GM19397 (cell line): ENCODE measurements around the gene ENOPH1.
A peak's percentile ranks its signal among the peaks of the same experiment; 100 is the strongest.
"Not testable (repeated sequence)": the region's sequence is repeated elsewhere in the genome, so short reads cannot be mapped to it uniquely, and the experiment has no call there.

Experiments
- ATAC-seq: cut with Tn5 transposase; IDR thresholded peaks from one replicate; pipeline ENCODE4 v1.9.1; 2021; ENCODE audit warnings: mild to moderate bottlenecking, moderate library complexity; ENCODE audit not compliant: unreplicated experiment

Gene ENOPH1

GRCh38 chr4:82430193-82430963 lies at the start of gene ENOPH1, which contains the start of gene HNRNPDL:
Gene ENOPH1 (plus strand): TSS chr4:82430590. CDS start chr4:82430830, 240 bp downstream.
Gene HNRNPDL (minus strand): TSS chr4:82430462. CDS start chr4:82429690, 772 bp downstream.
- ATAC-seq: peak; percentile 77

DNA sequence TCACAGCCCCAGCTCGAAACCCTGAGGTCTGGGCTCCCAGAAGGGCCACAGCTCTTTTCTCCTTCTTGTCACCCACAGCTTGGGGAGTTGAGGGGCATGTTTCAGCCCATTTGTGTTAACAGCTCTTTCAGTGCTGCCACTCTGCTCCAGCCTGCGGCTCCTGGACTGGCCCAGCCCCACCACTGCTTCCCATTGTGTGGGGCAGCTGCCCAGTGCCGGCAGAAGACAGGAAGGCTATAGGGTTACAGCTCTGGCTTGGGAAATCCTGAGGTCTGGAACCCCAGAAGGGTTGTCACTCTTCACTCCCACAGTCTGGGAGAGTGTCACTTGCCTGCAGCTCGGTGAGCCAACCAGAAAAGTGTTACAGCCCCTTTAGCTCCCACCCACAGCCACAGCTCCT lies 49.6 kb upstream of the ENOPH1 start:
- no peak for ATAC-seq

DNA sequence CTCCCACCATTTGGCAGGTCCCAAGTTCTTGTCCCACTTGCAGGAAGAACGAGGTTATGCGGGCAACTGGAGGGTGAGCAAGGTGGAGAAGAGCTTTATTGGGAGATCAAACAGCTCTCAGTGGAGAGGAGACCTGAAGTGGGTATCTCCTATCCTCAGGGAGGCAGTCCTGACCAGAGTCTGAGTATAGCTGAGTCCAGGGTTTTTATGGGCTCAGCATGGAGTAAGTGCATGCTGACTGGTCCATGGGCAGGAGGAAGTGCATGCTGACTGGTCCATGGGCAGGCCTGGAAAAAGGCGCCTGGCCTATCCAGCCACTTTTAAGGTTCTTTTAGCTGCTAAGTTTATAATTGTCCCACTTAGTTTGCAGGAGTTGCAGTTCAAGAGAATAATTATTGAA lies 49.2 kb upstream of the ENOPH1 start:
- ATAC-seq: no peak

DNA sequence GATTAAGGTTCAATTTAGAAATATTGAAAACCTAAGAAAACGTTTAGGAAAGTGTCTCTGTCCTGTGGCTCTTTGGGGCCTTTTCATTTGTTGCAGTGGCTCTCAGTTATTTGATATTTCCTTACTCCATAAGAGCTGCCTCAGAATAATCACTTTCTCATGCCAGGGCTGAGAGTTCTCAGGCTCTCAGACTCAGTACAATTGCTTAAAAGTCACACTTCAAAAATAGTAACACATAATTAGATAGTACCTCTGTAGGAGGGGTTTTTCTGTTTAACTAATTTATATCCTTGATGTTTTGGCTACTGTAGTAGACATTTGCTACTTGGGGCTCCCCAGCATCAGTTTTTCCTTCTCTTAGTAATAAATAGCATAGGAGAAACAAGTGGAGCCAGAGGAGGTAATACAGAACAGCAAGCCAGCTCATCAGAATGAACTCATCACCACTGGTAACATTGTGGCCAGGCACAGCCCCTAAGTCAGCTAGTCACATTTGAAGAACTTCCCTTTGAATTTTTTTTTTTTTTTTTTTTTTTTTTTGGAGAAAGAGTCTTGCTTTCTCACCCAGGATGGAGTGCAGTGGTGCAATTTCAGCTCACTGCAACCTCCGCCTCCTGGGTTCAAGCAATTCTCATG lies 48.6 kb upstream of the ENOPH1 start:
- ATAC-seq: no peak

DNA sequence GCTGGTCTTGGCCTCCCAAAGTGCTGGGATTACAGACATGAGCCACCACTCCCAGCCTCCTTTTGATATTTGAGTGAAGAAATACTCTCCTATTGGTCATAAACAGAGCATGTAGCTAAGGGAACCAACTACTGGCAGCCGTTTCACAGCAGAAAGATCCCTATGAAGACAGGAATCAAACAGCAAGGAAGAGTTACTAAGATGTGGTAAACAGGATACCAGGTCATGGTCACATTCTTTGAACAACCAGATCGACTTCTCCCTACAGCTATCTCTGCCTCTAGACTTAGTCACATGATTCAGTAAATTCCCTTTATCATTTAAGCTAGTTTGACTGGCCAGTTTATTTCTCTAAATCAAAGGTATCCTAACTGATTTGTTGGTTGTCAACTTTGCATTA lies 47.6 kb upstream of the ENOPH1 start:
- no peak for ATAC-seq

GRCh38 chr4:82386312-82386711 lies 44.1 kb upstream of the ENOPH1 start:
- not testable (repeated sequence) for ATAC-seq

GRCh38 chr4:82388405-82388804 lies 42.0 kb upstream of the ENOPH1 start:
- ATAC-seq: no peak

DNA sequence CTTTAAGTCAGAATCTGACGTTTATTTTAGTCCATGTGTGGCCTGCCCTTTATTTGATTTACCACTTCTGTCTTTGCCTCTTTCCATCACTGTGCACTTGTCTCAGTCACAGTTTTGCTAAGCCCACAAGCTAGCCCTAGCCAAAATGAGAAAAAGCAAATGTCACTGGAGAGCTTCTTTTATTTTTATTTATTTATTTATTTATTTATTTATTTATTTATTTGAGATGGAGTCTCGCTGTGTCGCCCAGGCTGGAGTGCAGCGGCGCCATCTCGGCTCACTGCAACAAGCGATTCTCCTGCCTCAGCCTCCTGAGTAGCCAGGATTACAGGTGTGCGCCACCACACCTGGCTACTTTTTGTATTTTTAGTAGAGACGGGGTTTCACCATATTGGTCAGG lies 40.3 kb upstream of the ENOPH1 start:
- ATAC-seq: not testable (repeated sequence)

DNA sequence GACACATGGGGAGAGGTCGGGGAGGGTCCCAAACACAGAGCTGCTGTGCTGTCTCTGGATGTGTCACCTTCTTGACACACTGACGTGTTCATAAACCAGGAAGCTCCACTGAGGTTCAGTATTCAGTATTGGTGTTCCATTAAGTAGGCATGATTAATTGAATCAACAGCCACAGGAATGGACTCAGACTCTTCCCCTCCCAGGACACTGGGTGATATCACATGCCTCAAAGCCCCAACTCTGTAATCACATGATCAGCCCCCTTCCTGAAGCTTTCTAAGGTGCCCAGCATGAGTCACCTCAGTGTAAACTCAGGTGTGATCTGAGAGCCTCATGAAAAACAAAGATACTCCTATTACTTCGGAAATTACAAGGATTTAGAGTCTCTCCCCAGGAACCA lies 35.5 kb upstream of the ENOPH1 start:
- no peak for ATAC-seq

- no peak for ATAC-seq
These were observed 32.9 kb upstream of the ENOPH1 start for GRCh38 chr4:82397527-82397926.

DNA sequence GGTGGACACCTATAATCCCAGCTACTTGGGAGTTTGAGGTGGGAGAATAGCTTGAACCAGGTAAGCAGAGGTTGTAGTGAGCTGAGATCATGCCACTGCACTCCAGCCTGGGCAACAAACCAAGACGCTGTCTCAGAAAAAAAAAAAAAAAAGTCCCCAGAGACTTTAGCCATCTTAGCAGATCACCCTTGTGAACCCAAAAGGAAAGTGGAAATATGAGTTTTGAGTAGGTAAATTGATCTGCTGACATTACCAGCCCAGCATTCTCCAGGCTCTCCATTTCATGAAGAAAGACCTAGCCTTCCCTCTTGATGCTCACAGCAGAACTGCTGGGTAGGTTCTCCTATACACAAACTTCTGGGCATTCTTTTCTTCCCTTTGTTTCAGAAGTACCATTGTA lies 32.1 kb upstream of the ENOPH1 start:
- ATAC-seq: no peak

GRCh38 chr4:82401600-82401999 lies 28.8 kb upstream of the ENOPH1 start:
- no peak for ATAC-seq

DNA sequence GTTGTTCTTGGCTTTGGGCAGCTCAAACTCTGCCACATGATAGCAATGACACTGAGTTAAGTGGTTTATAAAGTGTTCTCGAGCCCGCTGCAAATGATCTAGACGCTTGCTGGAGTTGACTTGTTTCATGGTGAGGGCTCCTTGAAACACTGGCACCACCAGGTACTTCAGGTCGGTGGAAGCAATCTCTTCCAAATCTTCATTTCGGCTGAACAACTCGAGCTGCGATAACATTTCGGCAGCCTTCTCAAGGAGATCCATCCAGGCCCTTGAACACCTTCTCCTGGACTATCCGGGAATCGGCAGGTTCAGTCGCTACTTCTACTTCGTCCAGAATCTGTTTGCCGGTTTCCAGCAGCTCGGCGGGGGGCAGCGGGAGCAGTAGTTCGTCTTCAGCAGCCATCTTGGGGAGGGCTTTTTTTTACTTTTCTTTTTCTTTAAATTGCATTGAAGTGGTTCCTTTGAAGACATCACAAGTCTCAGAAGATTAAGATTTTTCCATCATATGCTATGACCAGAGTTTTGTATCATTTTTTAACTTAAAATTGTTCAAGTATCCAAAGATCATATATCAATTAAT lies 28.1 kb upstream of the ENOPH1 start:
- ATAC-seq: no peak

DNA sequence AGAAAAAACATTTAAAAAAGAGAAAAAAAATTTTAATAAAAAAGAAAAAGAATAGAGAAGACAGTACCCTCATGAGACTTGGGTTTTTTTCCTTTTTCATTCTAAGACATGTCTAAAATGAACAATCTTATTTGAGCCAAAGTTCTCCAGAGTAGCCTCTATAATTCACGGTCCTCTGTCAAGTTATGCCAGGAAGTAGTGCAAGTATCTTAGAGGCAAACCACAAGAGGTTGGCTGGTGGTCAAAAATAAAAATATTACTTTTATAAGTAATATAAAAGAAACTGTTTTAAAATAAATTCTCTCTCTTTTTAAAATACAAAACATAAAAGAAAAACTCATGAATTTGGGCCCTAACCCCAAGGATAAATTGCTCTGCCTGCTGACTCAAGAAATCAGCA lies 26.7 kb upstream of the ENOPH1 start:
- ATAC-seq: no peak

GRCh38 chr4:82415061-82415460 lies 15.3 kb upstream of the ENOPH1 start:
- ATAC-seq: not testable (repeated sequence)

DNA sequence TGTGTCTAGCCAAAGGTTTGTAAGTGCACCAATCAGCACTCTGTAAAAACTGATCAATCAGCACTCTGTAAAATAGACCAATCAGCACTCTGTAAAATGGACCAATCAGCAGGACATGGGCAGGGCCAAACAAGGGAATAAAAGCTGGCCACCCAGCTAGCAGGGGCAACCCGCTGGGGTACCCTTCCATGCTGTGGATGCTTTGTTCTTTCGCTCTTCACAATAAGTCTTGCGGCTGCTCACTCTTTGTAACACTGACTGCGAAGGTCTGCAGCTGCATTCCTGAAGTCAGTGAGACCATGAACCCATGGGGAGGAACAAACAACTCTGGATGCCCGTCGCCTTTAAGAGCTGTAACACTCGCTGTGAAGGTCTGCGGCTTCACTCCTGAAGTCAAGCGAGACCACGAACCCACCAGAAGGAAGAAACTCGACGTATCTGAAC lies 14.4 kb upstream of the ENOPH1 start:
- no peak for ATAC-seq

- ATAC-seq: no peak
These were observed 10.9 kb upstream of the ENOPH1 start for GRCh38 chr4:82419451-82419850.

DNA sequence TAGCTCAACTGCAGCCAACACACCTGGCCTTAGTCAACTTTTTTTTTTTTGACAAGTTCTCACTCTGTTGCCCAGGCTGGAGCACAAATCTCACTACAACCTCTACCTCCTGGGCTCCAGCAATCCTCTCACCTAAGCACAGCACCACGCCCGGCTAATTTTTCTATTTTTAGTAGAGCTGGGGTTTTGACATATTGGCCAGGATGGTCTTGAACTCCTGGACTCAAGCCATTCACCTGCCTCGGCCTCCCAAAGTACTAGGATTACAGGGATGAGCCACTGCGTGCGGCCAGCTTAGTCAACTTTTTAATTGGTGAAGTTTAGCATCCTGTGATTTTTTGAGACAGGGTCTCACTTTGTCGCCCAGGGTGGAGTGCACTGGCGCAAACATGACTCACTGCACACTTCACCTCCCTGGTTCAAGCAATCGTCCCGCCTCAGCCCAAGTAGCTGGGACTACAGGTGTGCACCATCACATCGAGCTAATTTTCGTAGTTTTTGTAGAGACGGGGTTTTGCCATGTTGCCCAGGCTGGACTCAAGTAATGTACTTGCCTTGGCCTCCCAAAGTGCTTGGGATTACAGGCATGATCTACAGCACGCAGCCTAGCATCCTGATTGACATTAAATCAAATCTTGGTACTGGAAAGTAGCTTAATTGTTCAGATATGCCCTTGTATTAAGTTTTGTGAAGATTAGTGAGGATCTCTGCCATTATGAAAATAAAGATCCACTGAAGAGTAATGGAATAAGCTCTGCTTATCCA lies 8.4 kb upstream of the ENOPH1 start:
- ATAC-seq: no peak

- no peak for ATAC-seq
These were observed 7.8 kb upstream of the ENOPH1 start for GRCh38 chr4:82422616-82423015.

DNA sequence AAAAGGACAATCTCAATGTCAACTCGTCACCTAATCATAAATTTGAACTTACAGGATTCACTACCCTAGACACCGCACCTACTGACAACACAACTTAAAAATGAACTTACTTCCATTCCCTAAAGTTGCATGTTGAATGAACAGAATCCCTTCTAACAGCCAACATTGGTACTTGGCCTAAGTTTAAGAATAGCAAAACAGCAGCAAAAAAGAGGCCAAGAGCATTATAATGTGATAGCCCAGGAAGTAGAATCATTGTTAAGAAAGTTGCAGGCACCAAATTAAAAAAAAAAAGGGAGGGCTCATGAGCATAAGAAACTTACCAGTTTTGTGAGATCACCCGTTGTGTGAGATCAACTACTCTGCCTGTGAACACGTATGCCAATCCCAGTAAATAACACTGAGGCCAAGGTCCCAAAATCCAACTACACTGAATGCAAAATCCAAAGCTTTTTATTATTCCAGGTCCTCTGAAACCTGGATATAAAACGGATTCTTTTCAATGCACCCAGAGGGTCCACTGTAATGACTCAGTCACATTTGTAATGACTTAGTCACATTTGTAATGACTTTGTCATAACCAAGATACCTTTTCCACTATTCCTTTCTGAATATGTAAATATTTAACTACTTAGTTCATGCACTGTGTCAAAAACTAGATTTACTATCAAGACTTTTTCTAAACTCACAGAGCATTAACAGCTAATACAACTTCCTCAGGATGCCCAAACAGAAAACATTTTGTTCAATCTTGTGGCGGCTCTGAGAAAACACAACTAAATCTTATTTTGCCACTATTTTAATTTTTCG lies 6.9 kb upstream of the ENOPH1 start:
- no peak for ATAC-seq
